Dendritic cell treated with granulocyte-macrophage colony-stimulating factor and Interleukin-4, amounts not matched to agents 40 ng/mL and 50 ng/mL, for 4 days (primary cell): ENCODE data around the gene LAMP2.
"Not testable (repeated sequence)": the region's sequence is repeated elsewhere in the genome, so short reads cannot be mapped to it uniquely, and the experiment has no call there.

Experiments used
- H3K27ac Mint-ChIP-seq: one replicate; pipeline ENCODE4 v1.8.0; 2022; ENCODE audit warnings: mild to moderate bottlenecking, mixed read lengths
- H3K27me3 Mint-ChIP-seq: one replicate; pipeline ENCODE4 v1.8.0; 2022; ENCODE audit warnings: mild to moderate bottlenecking, mixed read lengths
- H3K36me3 Mint-ChIP-seq: one replicate; pipeline ENCODE4 v1.8.0; 2022; ENCODE audit warnings: low read depth, mixed read lengths
- H3K4me1 Mint-ChIP-seq: one replicate; pipeline ENCODE4 v1.8.0; 2022; ENCODE audit warnings: low read depth, mixed read lengths
- H3K4me3 Mint-ChIP-seq: one replicate; pipeline ENCODE4 v1.8.0; 2022; ENCODE audit warnings: mild to moderate bottlenecking, moderate library complexity, mixed read lengths
- H3K9me3 Mint-ChIP-seq: one replicate; pipeline ENCODE4 v1.8.0; 2022; ENCODE audit warnings: mixed read lengths
- intact Hi-C: fragments of 100-400 bp; cut with micrococcal nuclease; formaldehyde crosslinking; loops from one replicate; pipeline ENCODE4 v1.15.0; 2022

The LAMP2 gene

DNA sequence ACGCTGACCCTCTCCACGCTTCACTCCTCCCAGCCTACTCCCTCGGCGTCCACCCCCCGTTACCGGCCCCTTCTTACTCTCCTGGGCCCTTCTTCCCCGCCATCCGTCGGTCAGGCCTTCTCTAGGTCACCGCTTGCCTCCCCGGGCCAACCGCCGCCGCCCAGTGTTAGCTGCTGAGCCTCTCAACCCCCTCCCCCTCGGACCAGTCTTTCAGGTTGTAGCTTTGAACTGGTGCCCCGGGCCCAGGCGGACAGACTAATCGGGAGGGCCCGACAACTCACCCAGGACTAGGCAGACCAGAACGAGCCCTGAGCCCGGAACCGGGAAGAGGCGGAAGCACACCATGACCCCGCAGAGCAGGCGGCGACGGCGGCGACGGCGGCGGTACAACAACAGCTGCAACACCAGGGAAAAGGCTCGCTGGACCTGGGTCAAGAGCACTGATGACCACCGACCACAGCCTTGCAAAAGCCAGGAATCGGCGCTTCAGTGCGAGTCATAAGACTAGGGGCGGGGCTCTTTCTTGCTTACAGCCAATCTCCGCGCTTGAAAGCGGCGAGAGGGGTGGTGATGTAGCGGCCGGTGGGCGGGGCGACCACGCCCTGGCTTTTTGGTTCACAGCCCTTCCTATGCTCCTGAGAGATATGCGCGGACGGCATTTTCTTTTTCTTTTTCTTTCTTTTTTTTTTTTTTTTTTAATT lies at the start of gene LAMP2:
Gene LAMP2, minus strand, starts transcription at position 472 of the 701 bp plus-strand sequence. Its CDS starts 127 bp downstream, at position 345.
- Mint-ChIP-seq H3K27me3 (no peaks in the 10 kb centered on the region), H3K27ac (peak within 1 kb of the TSS; percentile 96), H3K9me3 (no peaks in the 10 kb centered on the region), H3K36me3 (peaks cover 12% of the 10 kb centered on the region), H3K4me3 (peak within 1 kb of the TSS; percentile 95), H3K4me1 (peaks cover 19% of the 10 kb centered on the region)
- intact Hi-C loops = loop anchor here (2.0 kb wide), 1 partner anchor 218 kb away; the partner anchor contains the start of gene ZBTB33

DNA sequence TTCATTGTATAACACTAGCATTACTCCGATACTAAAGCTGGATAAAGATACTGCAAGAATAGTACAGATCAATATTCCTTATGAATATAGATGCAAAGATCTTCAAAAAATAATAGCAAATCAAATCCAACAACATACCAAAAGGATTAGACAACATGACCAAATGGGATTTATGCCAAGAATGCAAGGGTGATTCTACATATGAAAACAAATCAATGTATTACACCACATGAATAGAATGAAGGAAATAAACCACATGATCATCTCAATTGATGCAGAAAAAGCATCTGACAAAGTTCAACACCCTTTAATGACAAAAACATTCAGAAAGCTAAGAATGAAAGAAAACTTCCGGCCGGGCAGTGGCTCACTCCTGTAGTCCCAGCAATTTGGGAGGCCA lies 48.8 kb upstream of the LAMP2 start:
- H3K4me3 Mint-ChIP-seq = no peak overlapping the region
- no peak overlapping the region for H3K27ac Mint-ChIP-seq
- no peaks in the 10 kb centered on the region for H3K36me3 Mint-ChIP-seq
- H3K27me3 Mint-ChIP-seq = no peaks in the 10 kb centered on the region
- intact Hi-C loops = no loop called here
- no peaks in the 10 kb centered on the region for H3K9me3 Mint-ChIP-seq
- no peaks in the 10 kb centered on the region for H3K4me1 Mint-ChIP-seq

DNA sequence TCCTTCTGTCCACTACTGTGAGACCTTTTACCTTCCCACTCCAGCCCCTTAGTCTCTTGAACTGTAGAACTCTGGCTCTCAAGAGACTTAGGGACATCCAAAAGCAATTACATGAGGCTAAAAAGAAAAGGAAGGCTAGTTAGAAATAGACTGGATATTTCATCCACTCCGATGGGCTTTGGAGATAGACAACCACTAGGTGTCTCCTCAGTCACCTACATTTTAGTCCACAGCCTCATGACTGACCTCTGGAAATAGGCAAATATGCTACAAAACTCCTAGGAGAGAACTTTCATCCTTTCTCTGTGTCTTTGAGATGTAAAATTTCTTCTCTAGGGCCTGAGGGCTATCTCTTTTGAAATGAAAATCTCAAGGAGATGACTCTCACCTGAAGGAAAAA lies 45.1 kb upstream of the LAMP2 start:
- H3K4me1 Mint-ChIP-seq = no peaks in the 10 kb centered on the region
- no peak overlapping the region for H3K27ac Mint-ChIP-seq
- no peaks in the 10 kb centered on the region for H3K9me3 Mint-ChIP-seq
- H3K36me3 Mint-ChIP-seq = no peaks in the 10 kb centered on the region
- no peak overlapping the region for H3K4me3 Mint-ChIP-seq
- H3K27me3 Mint-ChIP-seq = no peaks in the 10 kb centered on the region
- intact Hi-C loops = no loop called here

DNA sequence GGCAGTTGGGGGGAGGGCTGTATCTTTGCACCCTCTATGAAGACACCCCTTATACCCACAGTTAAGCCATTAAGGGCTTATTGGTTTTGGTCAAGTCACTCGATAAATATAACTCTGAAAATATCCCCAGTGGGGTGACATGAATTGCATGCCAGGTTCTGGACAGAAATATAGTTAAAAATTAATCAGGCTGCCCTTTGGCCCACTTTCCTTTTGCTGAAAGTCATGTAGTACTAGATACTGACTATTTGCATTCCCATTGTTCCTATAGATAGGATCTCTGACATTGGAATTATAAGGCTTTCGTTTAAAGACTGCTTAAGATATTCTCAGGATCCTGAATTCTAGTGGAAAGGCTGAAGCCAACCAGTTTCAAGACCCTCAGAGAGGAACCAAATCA lies 43.5 kb upstream of the LAMP2 start:
- no peaks in the 10 kb centered on the region for H3K9me3 Mint-ChIP-seq
- H3K27ac Mint-ChIP-seq = no peak overlapping the region
- intact Hi-C loops = no loop called here
- no peaks in the 10 kb centered on the region for H3K27me3 Mint-ChIP-seq
- H3K4me1 Mint-ChIP-seq = no peaks in the 10 kb centered on the region
- H3K36me3 Mint-ChIP-seq = no peaks in the 10 kb centered on the region
- H3K4me3 Mint-ChIP-seq = no peak overlapping the region

DNA sequence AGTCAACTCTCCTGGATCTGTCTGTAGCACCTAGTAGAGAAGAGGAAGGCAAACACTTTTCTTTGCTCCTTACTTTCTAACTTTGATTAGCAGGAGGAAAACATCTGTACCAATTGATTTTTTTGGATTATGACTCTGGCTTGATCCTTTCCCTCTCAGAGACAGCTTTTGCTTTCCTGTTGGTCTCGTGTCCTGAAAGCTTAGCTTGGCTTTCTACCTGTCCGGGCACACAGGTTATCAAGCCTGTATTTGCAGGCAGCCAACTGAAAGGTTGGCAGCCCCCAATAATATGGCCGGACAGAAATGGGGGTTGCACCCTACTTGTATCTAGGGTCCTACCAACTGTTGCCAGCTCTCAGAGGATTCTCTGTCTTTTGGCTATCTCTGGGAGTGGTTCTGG lies 43.1 kb upstream of the LAMP2 start:
- H3K27ac Mint-ChIP-seq = no peak overlapping the region
- intact Hi-C loops = no loop called here
- H3K36me3 Mint-ChIP-seq = no peaks in the 10 kb centered on the region
- H3K4me1 Mint-ChIP-seq = no peaks in the 10 kb centered on the region
- no peak overlapping the region for H3K4me3 Mint-ChIP-seq
- no peaks in the 10 kb centered on the region for H3K27me3 Mint-ChIP-seq
- no peaks in the 10 kb centered on the region for H3K9me3 Mint-ChIP-seq

DNA sequence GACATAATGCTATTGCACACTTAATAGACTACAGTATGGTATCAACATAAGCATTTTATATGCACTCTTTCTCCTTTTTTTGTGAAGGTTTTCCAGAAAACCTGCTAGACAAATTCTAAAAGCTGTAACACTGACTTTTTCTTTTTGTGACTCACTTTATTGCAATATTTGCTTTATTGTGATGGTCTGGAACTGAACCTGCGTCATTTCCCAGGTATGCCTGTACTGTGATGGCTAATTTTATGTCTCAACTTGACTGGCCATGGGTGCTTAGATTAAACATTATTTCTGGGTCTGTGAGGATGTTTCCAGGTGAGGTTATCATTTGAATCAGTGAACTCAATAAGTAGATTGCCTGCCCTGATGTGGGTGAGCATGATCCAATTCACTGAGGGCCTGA lies 35.5 kb upstream of the LAMP2 start:
- no peak overlapping the region for H3K4me3 Mint-ChIP-seq
- H3K27me3 Mint-ChIP-seq = no peaks in the 10 kb centered on the region
- intact Hi-C loops = no loop called here
- H3K36me3 Mint-ChIP-seq = no peaks in the 10 kb centered on the region
- peaks cover 3% of the 10 kb centered on the region for H3K4me1 Mint-ChIP-seq
- H3K9me3 Mint-ChIP-seq = no peaks in the 10 kb centered on the region
- H3K27ac Mint-ChIP-seq = no peak overlapping the region

DNA sequence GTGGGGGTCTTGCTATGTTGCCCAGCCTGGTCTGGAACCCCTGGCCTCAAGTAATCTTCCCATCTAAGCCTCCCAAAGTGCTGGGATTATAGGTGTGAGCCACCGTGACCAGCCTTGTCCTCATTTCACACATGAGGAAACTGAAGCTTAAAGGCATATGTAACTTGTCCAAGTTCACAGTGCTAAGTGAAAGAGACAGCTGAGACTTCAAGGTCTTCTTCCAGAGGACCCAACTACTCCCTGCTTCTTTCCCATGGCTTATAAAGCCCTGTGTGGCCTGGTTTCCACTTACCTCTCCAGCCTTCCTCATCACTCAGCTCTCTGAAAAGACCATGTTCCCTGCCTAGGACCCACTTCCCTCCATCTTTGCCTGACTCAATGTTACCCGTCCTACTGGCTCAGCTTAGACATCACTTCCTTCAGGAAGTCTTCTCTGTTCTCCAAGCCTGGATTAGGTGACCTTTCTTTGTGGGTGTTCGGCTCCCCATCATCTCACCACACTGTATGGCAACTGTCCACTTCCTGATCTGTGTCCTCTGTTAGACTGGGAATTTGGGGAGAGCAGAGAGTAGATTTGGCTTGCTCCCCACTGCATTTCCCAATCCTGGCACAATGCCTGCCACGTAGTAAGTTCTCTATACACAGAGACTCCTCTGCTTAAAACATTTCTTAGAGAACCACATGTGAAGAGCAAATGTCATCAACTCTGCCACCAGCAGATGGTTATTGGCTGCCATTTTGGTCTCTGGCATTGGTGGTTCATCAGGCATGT lies 30.4 kb upstream of the LAMP2 start:
- peaks cover 12% of the 10 kb centered on the region for H3K4me1 Mint-ChIP-seq
- no peaks in the 10 kb centered on the region for H3K36me3 Mint-ChIP-seq
- no peaks in the 10 kb centered on the region for H3K9me3 Mint-ChIP-seq
- H3K4me3 Mint-ChIP-seq = no peak overlapping the region
- H3K27me3 Mint-ChIP-seq = peaks cover 1% of the 10 kb centered on the region
- no peak overlapping the region for H3K27ac Mint-ChIP-seq
- intact Hi-C loops = loop anchor here (5.0 kb wide), 1 partner anchor 268 kb away; no protein-coding TSS in a partner anchor

DNA sequence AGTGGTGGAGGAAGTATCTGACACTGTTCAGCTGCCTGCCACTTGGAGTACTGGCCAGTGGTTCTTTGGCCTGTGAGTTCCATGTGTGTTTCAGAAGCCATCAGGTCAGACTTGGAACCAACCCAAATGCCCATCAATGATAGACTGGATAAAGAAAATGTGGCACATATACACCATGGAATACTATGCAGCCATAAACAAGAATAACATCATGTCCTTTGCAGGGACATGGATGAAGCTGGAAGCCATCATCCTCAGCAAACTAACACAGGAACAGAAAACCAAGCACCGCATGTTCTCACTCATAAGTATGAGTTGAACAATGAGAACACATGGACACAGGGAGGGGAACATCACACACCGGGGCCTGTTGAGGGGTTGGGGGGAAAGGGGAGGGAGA lies 21.0 kb upstream of the LAMP2 start:
- H3K4me1 Mint-ChIP-seq = peaks cover 19% of the 10 kb centered on the region
- H3K27ac Mint-ChIP-seq, intact Hi-C loops, H3K27me3 Mint-ChIP-seq, H3K9me3 Mint-ChIP-seq, H3K4me3 Mint-ChIP-seq, H3K36me3 Mint-ChIP-seq: not testable (repeated sequence)

DNA sequence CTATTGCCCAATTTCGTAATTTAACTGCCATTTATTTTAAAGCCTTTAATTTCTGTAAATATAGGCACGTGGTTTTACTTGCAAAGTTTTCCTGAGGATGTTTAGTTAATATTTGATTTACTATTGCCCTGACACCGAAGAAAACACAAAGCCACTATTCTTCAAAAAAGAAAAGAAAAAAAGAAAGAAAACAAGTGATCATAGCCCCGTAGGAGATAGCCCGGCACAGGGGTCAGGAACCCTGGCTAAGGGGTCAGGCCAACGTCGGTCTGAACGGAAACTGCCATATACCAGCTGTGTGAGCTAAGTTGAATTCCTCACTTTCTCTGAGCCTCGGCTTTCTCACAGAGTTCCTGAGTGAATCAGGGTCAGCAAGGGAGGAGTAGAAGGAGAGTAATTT lies 17.7 kb upstream of the LAMP2 start:
- no peak overlapping the region for H3K4me3 Mint-ChIP-seq
- no peaks in the 10 kb centered on the region for H3K27me3 Mint-ChIP-seq
- no peaks in the 10 kb centered on the region for H3K36me3 Mint-ChIP-seq
- peaks cover 19% of the 10 kb centered on the region for H3K4me1 Mint-ChIP-seq
- H3K27ac Mint-ChIP-seq = no peak overlapping the region
- intact Hi-C loops = no loop called here
- no peaks in the 10 kb centered on the region for H3K9me3 Mint-ChIP-seq

DNA sequence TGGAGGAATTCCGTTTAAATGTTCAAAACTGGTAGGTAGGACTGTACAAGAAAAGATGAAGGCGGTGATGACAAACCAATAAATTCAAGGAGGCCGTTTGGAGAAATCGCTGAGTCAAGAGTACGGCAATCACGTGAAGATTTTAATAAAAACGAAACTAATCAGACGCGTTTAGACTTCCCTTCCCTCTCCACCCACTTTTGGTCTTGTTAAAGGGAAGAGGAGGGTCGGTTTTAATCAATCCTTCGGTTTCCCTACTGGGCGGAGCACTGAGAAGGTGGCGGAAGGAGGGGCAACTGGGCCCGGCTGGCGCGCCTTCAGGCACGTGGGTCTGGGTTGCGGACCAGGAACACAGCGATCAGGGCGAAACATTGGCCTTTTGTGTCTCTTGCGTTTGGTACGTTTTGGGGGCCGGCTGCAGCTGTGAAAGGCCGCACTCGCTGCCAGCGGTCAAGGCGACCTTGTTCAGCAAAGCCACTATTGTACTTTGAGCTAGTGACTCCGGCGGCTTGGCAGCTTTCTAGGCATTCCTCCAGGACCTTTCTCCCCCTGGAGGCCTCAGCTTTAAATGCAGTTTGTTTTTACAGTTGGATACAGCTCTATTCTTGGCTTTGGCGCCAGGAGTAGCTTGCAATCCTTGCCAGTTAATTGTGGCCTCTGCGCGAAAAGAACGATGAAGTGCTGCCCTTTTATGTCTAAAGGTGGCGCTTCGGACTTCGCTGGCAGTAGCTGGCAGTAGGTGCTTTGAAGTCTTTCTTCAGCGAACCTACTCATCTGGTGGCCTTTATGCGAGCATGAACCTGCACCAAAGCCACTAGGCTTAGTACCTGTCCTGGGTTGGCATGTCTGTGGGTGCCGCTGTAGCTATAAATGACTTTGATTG lies 16.8 kb upstream of the LAMP2 start:
- Mint-ChIP-seq H3K27me3 (no peaks in the 10 kb centered on the region), H3K4me3 (peak overlapping the region; percentile 75), H3K9me3 (no peaks in the 10 kb centered on the region), H3K27ac (peak overlapping the region; percentile 91), H3K4me1 (peaks cover 19% of the 10 kb centered on the region), H3K36me3 (no peaks in the 10 kb centered on the region)
- intact Hi-C loops = loop anchor here (2.0 kb wide), 1 partner anchor 75 kb away; the partner anchor contains the start of gene CUL4B

DNA sequence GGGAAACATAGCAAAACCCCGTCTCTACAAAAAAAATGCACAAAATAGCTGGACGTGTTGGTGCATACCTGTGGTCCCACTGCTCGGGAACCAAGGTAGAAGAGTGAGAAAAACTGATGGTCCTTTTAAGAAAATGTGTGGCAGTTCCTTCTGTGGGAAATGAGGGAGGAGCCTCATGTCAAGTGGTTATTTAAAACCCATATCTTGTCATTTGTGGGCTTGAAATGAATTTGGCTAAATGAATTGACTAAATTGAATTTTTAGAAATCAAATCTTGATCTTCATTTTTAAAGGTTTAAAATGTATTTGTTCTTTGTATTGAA lies 16.2 kb upstream of the LAMP2 start:
- H3K36me3 Mint-ChIP-seq = no peaks in the 10 kb centered on the region
- no peaks in the 10 kb centered on the region for H3K9me3 Mint-ChIP-seq
- H3K27ac Mint-ChIP-seq = peak overlapping the region; percentile 91
- H3K27me3 Mint-ChIP-seq = no peaks in the 10 kb centered on the region
- H3K4me3 Mint-ChIP-seq = peak overlapping the region; percentile 75
- intact Hi-C loops = loop anchor here (2.0 kb wide), 1 partner anchor 76 kb away; the partner anchor contains the start of gene CUL4B
- peaks cover 19% of the 10 kb centered on the region for H3K4me1 Mint-ChIP-seq

DNA sequence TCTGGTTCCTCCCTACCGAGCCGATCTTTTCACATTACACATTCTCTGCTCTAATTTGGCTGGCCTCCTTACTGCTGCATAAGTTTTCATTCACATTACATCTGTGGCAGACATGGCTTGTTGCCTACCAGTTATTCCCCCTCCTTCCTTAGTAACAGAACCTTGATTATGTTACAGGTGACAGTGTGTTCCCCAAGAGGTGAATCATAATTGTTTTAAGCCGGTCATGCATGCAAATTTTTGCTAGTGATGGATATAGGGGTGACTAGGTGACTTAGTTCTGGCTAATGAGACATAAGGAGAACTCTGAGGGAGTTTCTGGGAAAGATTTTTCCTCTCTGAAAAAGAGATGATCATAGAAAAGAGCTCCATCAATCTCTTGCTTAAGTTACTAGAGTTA lies 8.4 kb upstream of the LAMP2 start:
- H3K4me1 Mint-ChIP-seq = no peaks in the 10 kb centered on the region
- no peaks in the 10 kb centered on the region for H3K27me3 Mint-ChIP-seq
- intact Hi-C loops = no loop called here
- H3K9me3 Mint-ChIP-seq = no peaks in the 10 kb centered on the region
- H3K36me3 Mint-ChIP-seq = no peaks in the 10 kb centered on the region
- H3K4me3 Mint-ChIP-seq = no peak overlapping the region
- no peak overlapping the region for H3K27ac Mint-ChIP-seq

DNA sequence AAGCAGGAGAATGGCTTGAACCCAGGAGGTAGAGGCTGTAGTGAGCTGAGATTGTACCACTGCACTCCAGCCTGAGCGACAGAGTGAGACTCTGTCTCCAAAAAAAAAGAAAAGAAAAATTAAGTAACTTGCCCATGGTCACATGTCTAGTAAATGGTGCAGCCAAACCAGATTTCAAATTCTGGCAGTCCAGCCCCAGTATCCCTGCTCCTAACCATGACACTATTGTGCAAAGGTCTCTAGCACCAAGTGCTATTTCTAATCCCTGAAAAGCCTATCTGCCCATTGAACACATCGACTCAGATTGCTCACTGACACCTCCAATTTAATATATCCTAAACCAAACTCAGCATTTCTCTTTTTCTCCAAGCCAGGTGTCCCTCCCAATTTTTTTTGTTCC lies 7.6 kb upstream of the LAMP2 start:
- no peak overlapping the region for H3K27ac Mint-ChIP-seq
- no peaks in the 10 kb centered on the region for H3K36me3 Mint-ChIP-seq
- no peaks in the 10 kb centered on the region for H3K27me3 Mint-ChIP-seq
- intact Hi-C loops = no loop called here
- no peak overlapping the region for H3K4me3 Mint-ChIP-seq
- no peaks in the 10 kb centered on the region for H3K4me1 Mint-ChIP-seq
- H3K9me3 Mint-ChIP-seq = no peaks in the 10 kb centered on the region

DNA sequence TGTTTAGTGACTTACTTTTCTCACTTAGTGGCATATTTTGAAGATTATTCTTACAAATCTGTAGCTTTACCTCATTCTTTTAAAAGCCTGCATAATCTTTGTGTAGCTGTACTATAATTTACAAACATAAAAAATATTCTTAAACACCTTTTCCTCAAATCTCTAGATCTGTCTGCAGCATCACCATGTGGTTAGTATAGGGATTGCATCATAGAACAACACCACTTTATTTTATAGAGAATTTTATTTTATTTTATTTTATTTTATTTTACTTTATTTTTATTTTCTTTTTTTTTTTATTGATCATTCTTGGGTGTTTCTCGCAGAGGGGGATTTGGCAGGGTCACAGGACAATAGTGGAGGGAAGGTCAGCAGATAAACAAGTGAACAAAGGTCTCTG lies 6.4 kb upstream of the LAMP2 start:
- H3K27me3 Mint-ChIP-seq, H3K36me3 Mint-ChIP-seq, H3K4me1 Mint-ChIP-seq, H3K4me3 Mint-ChIP-seq, H3K27ac Mint-ChIP-seq, H3K9me3 Mint-ChIP-seq, intact Hi-C loops: not testable (repeated sequence)
